ENCODE measurements around the gene CDKAL1.

The CDKAL1 gene

GRCh38 chr6:20572940-20573339 is 38.7 kb downstream of the CDKAL1 start:
- Histone ChIP-seq H3K36me3 (ENCODE audit: insufficient read depth, low read length) (peaks cover 9% of the 10 kb centered on the region; the same call in 1 of the 2 replicates), H3K27me3 (ENCODE audit: insufficient read depth, low read length, poor library complexity, severe bottlenecking) (no peaks in the 10 kb centered on the region), H2AFZ (ENCODE audit: low read length) (no peak overlapping the region), H3K9me2 (replicated peaks; ENCODE audit: low read depth, low read length) (no peaks in the 10 kb centered on the region), H4K20me1 (ENCODE audit: insufficient read depth, low read length, poor library complexity, severe bottlenecking) (no peaks in the 10 kb centered on the region), H3F3A (ENCODE audit: low read depth) (0 out of 2 replicates have a peak, but pooled peaks cover 15% of the 10 kb centered on the region), H3K4me3 (ENCODE audit: low read length, poor library complexity, severe bottlenecking) (no peak overlapping the region), H3K9ac (ENCODE audit: low read depth, low read length, poor library complexity, severe bottlenecking) (peak overlapping the region; percentile 84), H3K79me2 (ENCODE audit: insufficient read depth, low read length) (peaks cover 76% of the 10 kb centered on the region), H3K4me2 (ENCODE audit: low read depth, low read length, poor library complexity, severe bottlenecking) (peak overlapping the region; percentile 56), H3K4me1 (ENCODE audit: insufficient read depth, low read length, poor library complexity, severe bottlenecking) (peaks cover 79% of the 10 kb centered on the region), H3K9me3 (ENCODE audit: insufficient read depth, low read depth, low read length) (no peaks in the 10 kb centered on the region)
- no peak for TF ChIP-seq EZH2phosphoT487 (IDR thresholded peaks at IDR 0.05; ENCODE audit: borderline replicate concordance)
- TF ChIP-seq CTCF (conservative IDR thresholded peaks at IDR 0.05; ENCODE audit: low read length) = no peak

- H3K36me3 ChIP-seq (ENCODE audit: insufficient read depth, low read length) = peaks cover 9% of the 10 kb centered on the region; the same call in 1 of the 2 replicates
- H3K9ac ChIP-seq (ENCODE audit: low read depth, low read length, poor library complexity, severe bottlenecking) = peak overlapping the region; percentile 84
- H4K20me1 ChIP-seq (ENCODE audit: insufficient read depth, low read length, poor library complexity, severe bottlenecking) = no peaks in the 10 kb centered on the region
- H3K4me2 ChIP-seq (ENCODE audit: low read depth, low read length, poor library complexity, severe bottlenecking) = peak overlapping the region; percentile 56
- H3K4me1 ChIP-seq (ENCODE audit: insufficient read depth, low read length, poor library complexity, severe bottlenecking) = peaks cover 72% of the 10 kb centered on the region
- H3K27me3 ChIP-seq (ENCODE audit: insufficient read depth, low read length, poor library complexity, severe bottlenecking) = no peaks in the 10 kb centered on the region
- peak overlapping the region; percentile 35 for H3K4me3 ChIP-seq (ENCODE audit: low read length, poor library complexity, severe bottlenecking)
- TF ChIP-seq CTCF (conservative IDR thresholded peaks at IDR 0.05; ENCODE audit: low read length) = no peak
- no peak for TF ChIP-seq EZH2phosphoT487 (IDR thresholded peaks at IDR 0.05; ENCODE audit: borderline replicate concordance)
- H3K9me3 ChIP-seq (ENCODE audit: insufficient read depth, low read depth, low read length) = no peaks in the 10 kb centered on the region
- no peak overlapping the region for H2AFZ ChIP-seq (ENCODE audit: low read length)
- H3F3A ChIP-seq (ENCODE audit: low read depth) = 0 out of 2 replicates have a peak, but pooled peaks cover 15% of the 10 kb centered on the region
- H3K79me2 ChIP-seq (ENCODE audit: insufficient read depth, low read length) = peaks cover 75% of the 10 kb centered on the region
- H3K9me2 ChIP-seq (replicated peaks; ENCODE audit: low read depth, low read length) = no peaks in the 10 kb centered on the region
Observed at GRCh38 chr6:20574355-20574754, 40.1 kb downstream of the CDKAL1 start.

- no peaks in the 10 kb centered on the region for H3K27me3 ChIP-seq (ENCODE audit: insufficient read depth, low read length, poor library complexity, severe bottlenecking)
- H3F3A ChIP-seq (ENCODE audit: low read depth) = 0 out of 2 replicates have a peak, but pooled peaks cover 15% of the 10 kb centered on the region
- H3K9ac ChIP-seq (ENCODE audit: low read depth, low read length, poor library complexity, severe bottlenecking) = peak overlapping the region; percentile 84
- H3K36me3 ChIP-seq (ENCODE audit: insufficient read depth, low read length) = peaks cover 9% of the 10 kb centered on the region; the same call in 1 of the 2 replicates
- no peaks in the 10 kb centered on the region for H3K9me2 ChIP-seq (replicated peaks; ENCODE audit: low read depth, low read length)
- no peaks in the 10 kb centered on the region for H4K20me1 ChIP-seq (ENCODE audit: insufficient read depth, low read length, poor library complexity, severe bottlenecking)
- peak overlapping the region; percentile 56 for H3K4me2 ChIP-seq (ENCODE audit: low read depth, low read length, poor library complexity, severe bottlenecking)
- H2AFZ ChIP-seq (ENCODE audit: low read length) = no peak overlapping the region
- peak overlapping the region; percentile 35 for H3K4me3 ChIP-seq (ENCODE audit: low read length, poor library complexity, severe bottlenecking)
- peaks cover 68% of the 10 kb centered on the region for H3K4me1 ChIP-seq (ENCODE audit: insufficient read depth, low read length, poor library complexity, severe bottlenecking)
- no peaks in the 10 kb centered on the region for H3K9me3 ChIP-seq (ENCODE audit: insufficient read depth, low read depth, low read length)
- TF ChIP-seq EZH2phosphoT487 (IDR thresholded peaks at IDR 0.05; ENCODE audit: borderline replicate concordance) (no peak), CTCF (conservative IDR thresholded peaks at IDR 0.05; ENCODE audit: low read length) (no peak)
- H3K79me2 ChIP-seq (ENCODE audit: insufficient read depth, low read length) = peaks cover 70% of the 10 kb centered on the region
Observed at GRCh38 chr6:20575125-20575524, 40.9 kb downstream of the CDKAL1 start.
